Measurements from ENCODE around the gene NDFIP1.

- TF ChIP-seq CTCF (IDR thresholded peaks at IDR 0.05; ENCODE audit: poor library complexity) = no peak
- TF ChIP-seq EZH2phosphoT487 (IDR thresholded peaks at IDR 0.05; ENCODE audit: low read depth, severe bottlenecking, unreplicated experiment) = no peak
- no peak for TF ChIP-seq EZH2 (IDR thresholded peaks at IDR 0.05; ENCODE audit: borderline replicate concordance)
Observed at GRCh38 chr5:142186857-142187594, 78.4 kb downstream of the NDFIP1 start.
